Activated naive CD4-positive, alpha-beta T cell treated with anti-CD3 and anti-CD28 coated beads, Interleukin-2, amount 10 ng/mL, durations not matched to agents 5 hours and 36 hours (primary cell): ENCODE measurements around the gene RSPO1. TPM values are rescaled to one million over a fixed set of nuclear protein-coding genes. Genes with fewer than 3 reads are reported as not detected.

Experiments used
- total RNA-seq, 2 experiments: library from RNA; stranded (reverse); gene quantifications; one replicate each; pipeline ENCODE4 v1.2.3, GENCODE V29; 2021

The RSPO1 gene, protein sequence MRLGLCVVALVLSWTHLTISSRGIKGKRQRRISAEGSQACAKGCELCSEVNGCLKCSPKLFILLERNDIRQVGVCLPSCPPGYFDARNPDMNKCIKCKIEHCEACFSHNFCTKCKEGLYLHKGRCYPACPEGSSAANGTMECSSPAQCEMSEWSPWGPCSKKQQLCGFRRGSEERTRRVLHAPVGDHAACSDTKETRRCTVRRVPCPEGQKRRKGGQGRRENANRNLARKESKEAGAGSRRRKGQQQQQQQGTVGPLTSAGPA
- total RNA-seq, result not detected

DNA sequence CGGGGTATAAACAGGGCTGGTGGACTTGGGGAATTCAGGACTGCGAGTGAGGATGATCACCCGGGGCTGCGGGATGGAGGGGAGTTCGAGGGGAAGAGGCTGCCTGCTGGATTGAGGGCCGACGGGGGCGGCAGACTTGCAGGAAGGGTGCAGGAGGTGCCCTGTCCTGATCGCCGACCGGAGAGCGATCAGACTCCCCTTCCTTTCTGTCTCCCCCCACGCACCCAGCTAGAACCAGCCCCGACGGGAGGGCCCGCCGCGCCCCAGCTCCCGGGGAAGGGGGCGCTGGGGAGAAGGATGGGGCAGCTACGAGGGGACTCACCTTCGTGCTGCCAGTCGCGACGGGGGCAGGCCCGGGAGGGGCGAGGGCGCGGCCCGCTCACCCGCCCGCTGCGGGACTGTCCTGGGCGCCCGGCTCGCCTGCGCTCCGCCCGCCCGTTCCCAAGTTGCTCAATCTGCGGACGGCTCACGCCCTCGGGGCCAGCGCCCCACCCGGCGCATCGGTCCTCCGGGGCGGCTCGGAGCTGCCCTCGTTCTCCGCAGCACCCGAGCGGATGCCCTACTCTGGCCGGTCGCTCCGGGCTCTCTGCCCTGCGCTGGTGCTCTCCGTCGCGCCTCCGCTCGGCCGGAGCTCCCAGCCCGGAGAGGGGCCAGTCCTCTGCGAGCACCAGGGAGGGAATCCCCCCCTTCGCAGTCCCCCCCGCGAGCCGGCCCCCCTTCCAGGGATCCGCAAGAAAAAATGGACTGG is at the start of gene RSPO1:
TSS of gene RSPO1 (minus strand) at position 649 of the 748 bp plus-strand sequence. CDS start 5,231 bp downstream, outside the sequence.

DNA sequence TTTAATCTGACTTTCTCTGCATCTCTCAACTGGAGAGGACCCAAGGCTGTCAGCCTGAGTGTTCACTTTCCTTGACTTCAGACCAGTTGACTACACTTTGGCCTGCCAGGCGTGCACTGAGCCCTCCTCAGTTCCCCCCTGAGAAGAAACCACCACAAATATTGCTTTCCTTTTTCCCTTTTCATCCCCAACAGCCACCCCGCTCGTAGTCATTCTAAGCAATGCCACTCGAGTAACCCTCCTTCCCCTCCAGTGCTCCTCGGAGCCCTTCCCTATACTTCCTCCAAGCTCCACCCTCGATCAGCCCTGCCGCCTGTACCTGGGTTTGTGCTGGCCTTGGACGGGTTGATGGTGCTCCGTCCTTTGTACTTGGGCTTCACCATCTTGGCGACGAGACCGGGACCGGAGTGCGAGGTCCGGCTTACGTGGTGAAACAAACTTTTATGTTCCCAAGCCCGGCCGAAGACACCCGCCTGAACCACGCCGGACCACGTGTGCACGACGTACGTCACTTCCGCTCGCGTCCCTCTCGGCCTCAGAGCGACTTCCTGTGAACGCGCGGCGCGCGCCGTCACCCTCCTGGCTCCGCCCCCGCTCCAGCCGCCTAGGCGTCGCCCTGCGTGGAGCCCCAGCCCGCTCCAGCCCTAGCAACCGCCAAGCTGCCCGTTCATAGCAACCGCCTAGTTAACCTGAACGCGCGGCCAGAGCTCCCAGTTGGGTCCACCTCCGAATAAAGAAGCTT is 39.1 kb downstream of the RSPO1 start, which contains the start of gene GNL2:
TSS of gene GNL2 (minus strand) at position 498 of the 742 bp plus-strand sequence. CDS start at position 383, 115 bp downstream.

Other genes starting within 250 kb of the RSPO1 start
- gene ZC3H12A, start 160.3 kb downstream of the RSPO1 start, total RNA-seq, result 10 to 100 TPM; 18.4 to 19.0 TPM
- 10 to 100 TPM; 64.6 to 68.4 TPM for gene MEAF6, start 120.1 kb downstream of the RSPO1 start, total RNA-seq
- 10 to 100 TPM; 21.5 to 21.9 TPM for gene SNIP1, start 80.6 kb downstream of the RSPO1 start, total RNA-seq
- not detected for gene DNALI1, start 78.0 kb downstream of the RSPO1 start, total RNA-seq
- gene GNL2, start 39.0 kb downstream of the RSPO1 start, total RNA-seq, result 10 to 100 TPM; 49.1 to 49.4 TPM
- 10 to 100 TPM; 54.0 to 54.7 TPM for gene CDCA8, start 57.6 kb upstream of the RSPO1 start, total RNA-seq
- under 1 TPM in 1 of 2 experiments, not detected in 1; 0.10 TPM for gene EPHA10, start 130.2 kb upstream of the RSPO1 start, total RNA-seq
- gene MANEAL, start 159.0 kb upstream of the RSPO1 start, total RNA-seq, result under 1 TPM; 0.91 to 0.99 TPM
- gene C1orf122, start 172.9 kb upstream of the RSPO1 start, total RNA-seq, result 10 to 100 TPM; 16.7 to 19.3 TPM
- 10 to 100 TPM; 11.4 to 11.7 TPM for gene YRDC, start 173.3 kb upstream of the RSPO1 start, total RNA-seq
- 10 to 100 TPM; 19.7 to 20.5 TPM for gene MTF1, start 224.7 kb upstream of the RSPO1 start, total RNA-seq